ENCODE data around the gene NENF.

NENF gene

GRCh38 chr1:212431644-212432043, 1.1 kb upstream of the NENF start:
- no peak for DNase-seq (ENCODE audit: low spot score)

GRCh38 chr1:212432272-212432660, 454 bp upstream of the NENF start:
- DNase-seq (ENCODE audit: low spot score): no peak

- DNase-seq (ENCODE audit: low spot score): no peak
Observed at GRCh38 chr1:212433577-212434462, 1.1 kb downstream of the NENF start.

GRCh38 chr1:212434992-212435391, 2.3 kb downstream of the NENF start:
- DNase-seq (ENCODE audit: low spot score): no peak

- no peak for DNase-seq (ENCODE audit: low spot score)
Observed at GRCh38 chr1:212437179-212437798, 4.6 kb downstream of the NENF start.

GRCh38 chr1:212438831-212439237, 6.1 kb downstream of the NENF start:
- no peak for DNase-seq (ENCODE audit: low spot score)

- no peak for DNase-seq (ENCODE audit: low spot score)
Observed at GRCh38 chr1:212440419-212440818, 7.7 kb downstream of the NENF start.

- DNase-seq (ENCODE audit: low spot score): no peak
Observed at GRCh38 chr1:212442408-212442807, 9.7 kb downstream of the NENF start.

GRCh38 chr1:212446333-212446732, 13.6 kb downstream of the NENF start:
- no peak for DNase-seq (ENCODE audit: low spot score)

GRCh38 chr1:212447478-212447877, 14.8 kb downstream of the NENF start:
- DNase-seq (ENCODE audit: low spot score): no peak

- DNase-seq (ENCODE audit: low spot score): no peak
Observed at GRCh38 chr1:212450331-212450881, 17.7 kb downstream of the NENF start.

- DNase-seq (ENCODE audit: low spot score): no peak
Observed at GRCh38 chr1:212451416-212452322, 18.9 kb downstream of the NENF start.

GRCh38 chr1:212452323-212453155, 19.8 kb downstream of the NENF start:
- DNase-seq (ENCODE audit: low spot score): no peak

- no peak for DNase-seq (ENCODE audit: low spot score)
Observed at GRCh38 chr1:212453156-212453857, 20.6 kb downstream of the NENF start.

GRCh38 chr1:212454741-212455140, 22.0 kb downstream of the NENF start:
- DNase-seq (ENCODE audit: low spot score): no peak

- DNase-seq (ENCODE audit: low spot score): no peak
Observed at GRCh38 chr1:212455401-212455800, 22.7 kb downstream of the NENF start.

- DNase-seq (ENCODE audit: low spot score): peak; percentile 91
Observed at GRCh38 chr1:212455803-212456528, 23.2 kb downstream of the NENF start.

- DNase-seq (ENCODE audit: low spot score): peak; percentile 62
Observed at GRCh38 chr1:212457740-212458338, 25.1 kb downstream of the NENF start.

- DNase-seq (ENCODE audit: low spot score): no peak
Observed at GRCh38 chr1:212458817-212459216, 26.1 kb downstream of the NENF start.

All from COLO829 (cell line).